Esophagus muscularis mucosa (tissue), 3 donors: ENCODE measurements around the gene CPED1.
"Not testable (repeated sequence)": the region's sequence is repeated elsewhere in the genome, so short reads cannot be mapped to it uniquely, and the experiment has no call there.

Experiments used
- CTCF ChIP-seq, 3 experiments: fragments of 200-600 bp in 2 of 3; fragments of 450-650 bp in 1 of 3; sonication (generic) in 2 of 3; IDR thresholded peaks; one replicate each; pipeline ENCODE4 v1.5.1; 2017 to 2019; ENCODE audit warnings: antibody characterized with exemption in 3 of 3, mild to moderate bottlenecking in 2 of 3, moderate library complexity in 1 of 3
- POLR2A ChIP-seq: fragments of 450-650 bp; IDR thresholded peaks from one replicate; pipeline ENCODE4 v1.6.1; 2017; ENCODE audit warnings: antibody characterized with exemption, moderate library complexity, mild to moderate bottlenecking, low read depth

- TF ChIP-seq CTCF (IDR thresholded peaks at IDR 0.05); POLR2A: not testable (repeated sequence)
These were observed 301.4 kb downstream of the CPED1 start for GRCh38 chr7:121289930-121290329.
